HEK293 (cell line): Measurements from ENCODE around the gene SLC30A4.

ENCODE experiments used
- GLI4 ChIP-seq: fragments of 450-650 bp; formaldehyde crosslinking; IDR thresholded peaks from 2 replicates; pipeline ENCODE4 v1.5.1; 2016; ENCODE audit warnings: missing biosample characterization, missing genetic modification characterization
- GLIS1 ChIP-seq: fragments of 450-650 bp; formaldehyde crosslinking; IDR thresholded peaks from 2 replicates; pipeline ENCODE4 v1.5.1; 2016; ENCODE audit warnings: missing biosample characterization, missing genetic modification characterization
- GLIS2 ChIP-seq: fragments of 450-650 bp; formaldehyde crosslinking; IDR thresholded peaks from 2 replicates; pipeline ENCODE4 v1.5.1; 2016; ENCODE audit warnings: missing biosample characterization, missing genetic modification characterization
- IKZF3 ChIP-seq: fragments of 450-650 bp; IDR thresholded peaks from 2 replicates; pipeline ENCODE4 v1.5.0; 2018; ENCODE audit warnings: missing biosample characterization, mild to moderate bottlenecking, missing genetic modification characterization, moderate library complexity
- KLF9 ChIP-seq: fragments of 450-650 bp; formaldehyde crosslinking; IDR thresholded peaks from 2 replicates; pipeline ENCODE4 v1.5.1; 2016; ENCODE audit warnings: missing biosample characterization, missing genetic modification characterization, low read depth
- SETDB1 ChIP-seq: IDR thresholded peaks from one replicate; pipeline ENCODE4 v1.6.1; 2017; ENCODE audit warnings: mild to moderate bottlenecking, low read length, moderate library complexity, mixed read lengths; ENCODE audit not compliant: insufficient read length
- SP3 ChIP-seq: fragments of 450-650 bp; formaldehyde crosslinking; IDR thresholded peaks from 2 replicates; pipeline ENCODE4 v1.5.1; 2016; ENCODE audit warnings: missing biosample characterization, missing genetic modification characterization
- SP7 ChIP-seq: fragments of 450-650 bp; formaldehyde crosslinking; IDR thresholded peaks from 2 replicates; pipeline ENCODE4 v1.5.1; 2016; ENCODE audit warnings: missing biosample characterization, missing genetic modification characterization
- TRIM28 ChIP-seq: IDR thresholded peaks from 2 replicates; pipeline ENCODE4 v1.6.1; 2011; ENCODE audit warnings: low read length, control low read depth, borderline replicate concordance
- WT1 ChIP-seq: fragments of 450-650 bp; formaldehyde crosslinking; IDR thresholded peaks from 2 replicates; pipeline ENCODE4 v1.5.1; 2016; ENCODE audit warnings: missing biosample characterization, missing genetic modification characterization
- YY1 ChIP-seq: fragments of 450-650 bp; formaldehyde crosslinking; IDR thresholded peaks from 2 replicates; pipeline ENCODE4 v1.5.1; 2018; ENCODE audit warnings: missing biosample characterization, missing genetic modification characterization
- ZFHX2 ChIP-seq: fragments of 450-650 bp; formaldehyde crosslinking; conservative IDR thresholded peaks from 2 replicates; pipeline ENCODE4 v1.5.1; 2016; ENCODE audit warnings: missing biosample characterization, missing genetic modification characterization
- ZFP37 ChIP-seq: fragments of 450-650 bp; formaldehyde crosslinking; IDR thresholded peaks from 2 replicates; pipeline ENCODE4 v1.5.1; 2016; ENCODE audit warnings: missing biosample characterization, missing genetic modification characterization
- ZFP69B ChIP-seq: fragments of 450-650 bp; formaldehyde crosslinking; IDR thresholded peaks from 2 replicates; pipeline ENCODE4 v1.5.1; 2016; ENCODE audit warnings: missing biosample characterization, missing genetic modification characterization
- ZNF114 ChIP-seq: fragments of 450-650 bp; formaldehyde crosslinking; IDR thresholded peaks from 2 replicates; pipeline ENCODE4 v1.5.0; 2017; ENCODE audit warnings: missing biosample characterization, missing genetic modification characterization
- ZNF140 ChIP-seq: fragments of 450-650 bp; formaldehyde crosslinking; IDR thresholded peaks from 2 replicates; pipeline ENCODE4 v1.5.1; 2016; ENCODE audit warnings: missing biosample characterization, missing genetic modification characterization
- ZNF16 ChIP-seq: fragments of 450-650 bp; formaldehyde crosslinking; IDR thresholded peaks from 2 replicates; pipeline ENCODE4 v1.5.1; 2016; ENCODE audit warnings: low read depth, missing biosample characterization, missing genetic modification characterization
- ZNF19 ChIP-seq: fragments of 450-650 bp; formaldehyde crosslinking; IDR thresholded peaks from 2 replicates; pipeline ENCODE4; 2016; ENCODE audit warnings: missing biosample characterization, missing genetic modification characterization, low read depth
- ZNF350 ChIP-seq: fragments of 450-650 bp; formaldehyde crosslinking; IDR thresholded peaks from 2 replicates; pipeline ENCODE4 v1.5.0; 2017; ENCODE audit warnings: missing biosample characterization, mild to moderate bottlenecking, missing genetic modification characterization
- ZNF37A ChIP-seq: fragments of 450-650 bp; IDR thresholded peaks from 2 replicates; pipeline ENCODE4 v1.5.1; 2018; ENCODE audit warnings: missing biosample characterization, missing genetic modification characterization
- ZNF394 ChIP-seq: fragments of 450-650 bp; formaldehyde crosslinking; IDR thresholded peaks from 2 replicates; pipeline ENCODE4 v1.5.1; 2016; ENCODE audit warnings: missing biosample characterization, missing genetic modification characterization, mild to moderate bottlenecking, moderate library complexity, borderline replicate concordance
- ZNF501 ChIP-seq: fragments of 450-650 bp; formaldehyde crosslinking; IDR thresholded peaks from 2 replicates; pipeline ENCODE4 v1.5.1; 2016; ENCODE audit warnings: missing biosample characterization, missing genetic modification characterization
- ZNF600 ChIP-seq: fragments of 450-650 bp; formaldehyde crosslinking; IDR thresholded peaks from 2 replicates; pipeline ENCODE4 v1.5.1; 2016; ENCODE audit warnings: missing biosample characterization, missing genetic modification characterization
- ZNF621 ChIP-seq: fragments of 450-650 bp; formaldehyde crosslinking; IDR thresholded peaks from 2 replicates; pipeline ENCODE4 v1.5.1; 2017; ENCODE audit warnings: missing biosample characterization, missing genetic modification characterization
- ZNF677 ChIP-seq: fragments of 450-650 bp; IDR thresholded peaks from 2 replicates; pipeline ENCODE4 v1.5.0; 2018; ENCODE audit warnings: missing biosample characterization, mild to moderate bottlenecking, missing genetic modification characterization, moderate library complexity
- ZNF701 ChIP-seq: fragments of 450-650 bp; formaldehyde crosslinking; IDR thresholded peaks from 2 replicates; pipeline ENCODE4 v1.5.1; 2016; ENCODE audit warnings: missing biosample characterization, missing genetic modification characterization
- TF ChIP-seq, protein P1 (sequence below): fragments of 450-650 bp; formaldehyde crosslinking; IDR thresholded peaks from 2 replicates; pipeline ENCODE4 v1.5.1; 2016; ENCODE audit warnings: missing biosample characterization, missing genetic modification characterization, borderline replicate concordance
- TF ChIP-seq, protein P2 (sequence below): fragments of 450-650 bp; formaldehyde crosslinking; IDR thresholded peaks from 2 replicates; pipeline ENCODE4 v1.5.1; 2016; ENCODE audit warnings: missing biosample characterization, missing genetic modification characterization
- TF ChIP-seq, protein P3 (sequence below): fragments of 450-650 bp; formaldehyde crosslinking; IDR thresholded peaks from 2 replicates; pipeline ENCODE4 v1.5.1; 2016; ENCODE audit warnings: missing biosample characterization, missing genetic modification characterization
- TF ChIP-seq, protein P4 (sequence below): fragments of 450-650 bp; formaldehyde crosslinking; IDR thresholded peaks from 2 replicates; pipeline ENCODE4 v1.5.1; 2016; ENCODE audit warnings: missing biosample characterization, missing genetic modification characterization
- TF ChIP-seq, protein P5 (sequence below): fragments of 450-650 bp; formaldehyde crosslinking; IDR thresholded peaks from 2 replicates; pipeline ENCODE4 v1.5.0; 2017; ENCODE audit warnings: missing biosample characterization, missing genetic modification characterization, borderline replicate concordance

Gene SLC30A4

DNA sequence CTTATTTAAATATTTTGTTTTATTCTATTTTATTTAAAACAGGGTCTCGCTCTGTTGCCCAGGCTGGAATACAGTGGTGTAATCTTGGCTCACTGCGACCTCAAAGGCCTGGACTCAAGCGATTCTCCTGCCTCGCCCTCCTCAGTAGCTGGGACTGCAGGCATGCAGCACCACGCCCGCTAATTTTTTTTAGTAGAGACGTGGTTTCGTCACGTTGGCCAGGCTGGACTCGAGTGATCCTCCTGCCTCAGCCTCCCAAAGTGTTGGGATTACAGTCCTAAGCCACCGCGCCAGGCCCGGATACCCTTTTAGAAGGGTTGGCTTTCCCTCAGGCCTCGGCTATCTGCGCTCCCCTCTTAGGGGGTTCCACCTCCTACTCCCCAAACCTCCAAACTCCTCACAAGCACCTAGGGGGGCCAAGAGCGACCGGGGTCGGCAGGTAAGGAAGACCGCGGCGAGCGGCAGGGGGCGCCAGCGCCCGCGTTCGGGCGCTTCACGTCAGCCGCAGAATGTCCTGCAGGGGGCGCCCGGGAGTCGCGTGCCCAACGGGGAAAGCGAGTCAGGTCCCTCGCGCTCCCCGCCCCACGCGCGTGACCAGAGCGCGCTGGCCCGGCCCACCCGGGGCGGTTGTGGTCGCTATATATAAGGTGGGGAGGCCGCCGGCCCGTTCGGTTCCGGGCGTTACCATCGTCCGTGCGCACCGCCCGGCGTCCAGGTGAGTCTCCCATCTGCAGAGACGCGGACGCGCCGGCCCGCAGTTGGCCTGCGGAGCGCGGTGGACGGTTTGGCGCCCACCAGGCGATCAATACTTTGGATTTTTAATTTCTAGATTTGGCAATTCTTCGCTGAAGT lies 92.4 kb downstream of the SLC30A4 start (continued):
- TF ChIP-seq, protein P1, sequence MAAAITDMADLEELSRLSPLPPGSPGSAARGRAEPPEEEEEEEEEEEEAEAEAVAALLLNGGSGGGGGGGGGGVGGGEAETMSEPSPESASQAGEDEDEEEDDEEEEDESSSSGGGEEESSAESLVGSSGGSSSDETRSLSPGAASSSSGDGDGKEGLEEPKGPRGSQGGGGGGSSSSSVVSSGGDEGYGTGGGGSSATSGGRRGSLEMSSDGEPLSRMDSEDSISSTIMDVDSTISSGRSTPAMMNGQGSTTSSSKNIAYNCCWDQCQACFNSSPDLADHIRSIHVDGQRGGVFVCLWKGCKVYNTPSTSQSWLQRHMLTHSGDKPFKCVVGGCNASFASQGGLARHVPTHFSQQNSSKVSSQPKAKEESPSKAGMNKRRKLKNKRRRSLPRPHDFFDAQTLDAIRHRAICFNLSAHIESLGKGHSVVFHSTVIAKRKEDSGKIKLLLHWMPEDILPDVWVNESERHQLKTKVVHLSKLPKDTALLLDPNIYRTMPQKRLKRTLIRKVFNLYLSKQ (tag by site-specific recombination), result no peak
- TF ChIP-seq, protein P2, sequence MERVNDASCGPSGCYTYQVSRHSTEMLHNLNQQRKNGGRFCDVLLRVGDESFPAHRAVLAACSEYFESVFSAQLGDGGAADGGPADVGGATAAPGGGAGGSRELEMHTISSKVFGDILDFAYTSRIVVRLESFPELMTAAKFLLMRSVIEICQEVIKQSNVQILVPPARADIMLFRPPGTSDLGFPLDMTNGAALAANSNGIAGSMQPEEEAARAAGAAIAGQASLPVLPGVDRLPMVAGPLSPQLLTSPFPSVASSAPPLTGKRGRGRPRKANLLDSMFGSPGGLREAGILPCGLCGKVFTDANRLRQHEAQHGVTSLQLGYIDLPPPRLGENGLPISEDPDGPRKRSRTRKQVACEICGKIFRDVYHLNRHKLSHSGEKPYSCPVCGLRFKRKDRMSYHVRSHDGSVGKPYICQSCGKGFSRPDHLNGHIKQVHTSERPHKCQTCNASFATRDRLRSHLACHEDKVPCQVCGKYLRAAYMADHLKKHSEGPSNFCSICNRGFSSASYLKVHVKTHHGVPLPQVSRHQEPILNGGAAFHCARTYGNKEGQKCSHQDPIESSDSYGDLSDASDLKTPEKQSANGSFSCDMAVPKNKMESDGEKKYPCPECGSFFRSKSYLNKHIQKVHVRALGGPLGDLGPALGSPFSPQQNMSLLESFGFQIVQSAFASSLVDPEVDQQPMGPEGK (tag by site-specific recombination), result no peak
- no peak for TF ChIP-seq ZNF16
- TF ChIP-seq GLI4 (tag by site-specific recombination), result no peak
- TF ChIP-seq GLIS2 (tag by site-specific recombination), result peak; percentile 58; the same call in 1 of the 2 replicates
- TF ChIP-seq ZNF621 (tag by site-specific recombination), result no peak
- TF ChIP-seq GLIS1 (tag by site-specific recombination), result peak; percentile 41
- 0 out of 2 replicates have a peak, but pooled peaks have one; percentile 9 for TF ChIP-seq ZNF600 (tag by site-specific recombination)
- TF ChIP-seq ZNF350 (tag by site-specific recombination), result no peak
- no peak for TF ChIP-seq ZFP37 (tag by site-specific recombination)
- TF ChIP-seq ZNF37A (tag by site-specific recombination), result no peak
- no peak for TF ChIP-seq YY1 (tag by site-specific recombination)
- TF ChIP-seq TRIM28, result no peak
- no peak for TF ChIP-seq WT1 (tag by site-specific recombination)
- TF ChIP-seq, protein P3, sequence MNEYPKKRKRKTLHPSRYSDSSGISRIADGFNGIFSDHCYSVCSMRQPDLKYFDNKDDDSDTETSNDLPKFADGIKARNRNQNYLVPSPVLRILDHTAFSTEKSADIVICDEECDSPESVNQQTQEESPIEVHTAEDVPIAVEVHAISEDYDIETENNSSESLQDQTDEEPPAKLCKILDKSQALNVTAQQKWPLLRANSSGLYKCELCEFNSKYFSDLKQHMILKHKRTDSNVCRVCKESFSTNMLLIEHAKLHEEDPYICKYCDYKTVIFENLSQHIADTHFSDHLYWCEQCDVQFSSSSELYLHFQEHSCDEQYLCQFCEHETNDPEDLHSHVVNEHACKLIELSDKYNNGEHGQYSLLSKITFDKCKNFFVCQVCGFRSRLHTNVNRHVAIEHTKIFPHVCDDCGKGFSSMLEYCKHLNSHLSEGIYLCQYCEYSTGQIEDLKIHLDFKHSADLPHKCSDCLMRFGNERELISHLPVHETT (tag by site-specific recombination), result 0 out of 2 replicates have a peak, but pooled peaks have one; percentile 38
- TF ChIP-seq ZNF140 (tag by site-specific recombination), result no peak
- no peak for TF ChIP-seq ZNF114 (tag by site-specific recombination)
- no peak for TF ChIP-seq ZNF19 (tag by site-specific recombination)
- no peak for TF ChIP-seq ZNF677 (tag by site-specific recombination)
- TF ChIP-seq SETDB1, result no peak
- TF ChIP-seq ZNF501 (tag by site-specific recombination), result peak; percentile 77; the same call in 1 of the 2 replicates
- TF ChIP-seq SP3, result peak; percentile 42; the same call in 1 of the 2 replicates
- no peak for TF ChIP-seq ZNF394 (tag by site-specific recombination)
- no peak for TF ChIP-seq ZNF701
- TF ChIP-seq, protein P4, sequence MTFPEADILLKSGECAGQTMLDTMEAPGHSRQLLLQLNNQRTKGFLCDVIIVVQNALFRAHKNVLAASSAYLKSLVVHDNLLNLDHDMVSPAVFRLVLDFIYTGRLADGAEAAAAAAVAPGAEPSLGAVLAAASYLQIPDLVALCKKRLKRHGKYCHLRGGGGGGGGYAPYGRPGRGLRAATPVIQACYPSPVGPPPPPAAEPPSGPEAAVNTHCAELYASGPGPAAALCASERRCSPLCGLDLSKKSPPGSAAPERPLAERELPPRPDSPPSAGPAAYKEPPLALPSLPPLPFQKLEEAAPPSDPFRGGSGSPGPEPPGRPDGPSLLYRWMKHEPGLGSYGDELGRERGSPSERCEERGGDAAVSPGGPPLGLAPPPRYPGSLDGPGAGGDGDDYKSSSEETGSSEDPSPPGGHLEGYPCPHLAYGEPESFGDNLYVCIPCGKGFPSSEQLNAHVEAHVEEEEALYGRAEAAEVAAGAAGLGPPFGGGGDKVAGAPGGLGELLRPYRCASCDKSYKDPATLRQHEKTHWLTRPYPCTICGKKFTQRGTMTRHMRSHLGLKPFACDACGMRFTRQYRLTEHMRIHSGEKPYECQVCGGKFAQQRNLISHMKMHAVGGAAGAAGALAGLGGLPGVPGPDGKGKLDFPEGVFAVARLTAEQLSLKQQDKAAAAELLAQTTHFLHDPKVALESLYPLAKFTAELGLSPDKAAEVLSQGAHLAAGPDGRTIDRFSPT (tag by site-specific recombination), result no peak
- TF ChIP-seq IKZF3 (tag by site-specific recombination), result no peak
- peak; percentile 57 for TF ChIP-seq SP7
- TF ChIP-seq, protein P5, sequence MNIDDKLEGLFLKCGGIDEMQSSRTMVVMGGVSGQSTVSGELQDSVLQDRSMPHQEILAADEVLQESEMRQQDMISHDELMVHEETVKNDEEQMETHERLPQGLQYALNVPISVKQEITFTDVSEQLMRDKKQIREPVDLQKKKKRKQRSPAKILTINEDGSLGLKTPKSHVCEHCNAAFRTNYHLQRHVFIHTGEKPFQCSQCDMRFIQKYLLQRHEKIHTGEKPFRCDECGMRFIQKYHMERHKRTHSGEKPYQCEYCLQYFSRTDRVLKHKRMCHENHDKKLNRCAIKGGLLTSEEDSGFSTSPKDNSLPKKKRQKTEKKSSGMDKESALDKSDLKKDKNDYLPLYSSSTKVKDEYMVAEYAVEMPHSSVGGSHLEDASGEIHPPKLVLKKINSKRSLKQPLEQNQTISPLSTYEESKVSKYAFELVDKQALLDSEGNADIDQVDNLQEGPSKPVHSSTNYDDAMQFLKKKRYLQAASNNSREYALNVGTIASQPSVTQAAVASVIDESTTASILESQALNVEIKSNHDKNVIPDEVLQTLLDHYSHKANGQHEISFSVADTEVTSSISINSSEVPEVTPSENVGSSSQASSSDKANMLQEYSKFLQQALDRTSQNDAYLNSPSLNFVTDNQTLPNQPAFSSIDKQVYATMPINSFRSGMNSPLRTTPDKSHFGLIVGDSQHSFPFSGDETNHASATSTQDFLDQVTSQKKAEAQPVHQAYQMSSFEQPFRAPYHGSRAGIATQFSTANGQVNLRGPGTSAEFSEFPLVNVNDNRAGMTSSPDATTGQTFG (tag by site-specific recombination), result no peak
- TF ChIP-seq ZFHX2 (tag by site-specific recombination), result no peak
- no peak for TF ChIP-seq KLF9
- TF ChIP-seq ZFP69B (tag by site-specific recombination), result no peak
